ENCODE results near the gene RASGRF2. TPM values are rescaled to one million over a fixed set of nuclear protein-coding genes. Genes with fewer than 3 reads are reported as not detected.

RASGRF2 gene
- polyA plus RNA-seq, 1 donor from 2014 or later, result 0.42 TPM

GRCh38 chr5:80925931-80926330 lies 34.2 kb upstream of the RASGRF2 start:
- Histone ChIP-seq H3K4me2 (ENCODE audit: low read length) (no peak overlapping the region), H2AFZ (ENCODE audit: low read depth, low read length) (no peak overlapping the region), H3K4me3 (ENCODE audit: low read length) (no peak overlapping the region), H3K27me3 (ENCODE audit: insufficient read depth, low read depth, low read length) (no peaks in the 10 kb centered on the region), H3K79me2 (replicated peaks; ENCODE audit: insufficient read depth, low read length) (no peaks in the 10 kb centered on the region), H3K9me3 (ENCODE audit: low read length) (no peaks in the 10 kb centered on the region), H3K36me3 (ENCODE audit: insufficient read depth, low read length) (no peaks in the 10 kb centered on the region), H3K27ac (ENCODE audit: low read length) (no peak overlapping the region), H3F3A (ENCODE audit: insufficient read depth, low read length, poor library complexity, severe bottlenecking) (no peaks in the 10 kb centered on the region), H3K9ac (ENCODE audit: low read length) (no peak overlapping the region), H3K9me2 (ENCODE audit: insufficient read depth, low read length) (no peaks in the 10 kb centered on the region), H4K20me1 (ENCODE audit: insufficient read depth) (no peaks in the 10 kb centered on the region)
- TF ChIP-seq POLR2AphosphoS5 (IDR thresholded peaks at IDR 0.05) (no peak), EZH2 (IDR thresholded peaks at IDR 0.05; ENCODE audit: borderline replicate concordance, insufficient read depth, low read length, poor library complexity, severe bottlenecking) (no peak), EP300 (conservative IDR thresholded peaks at IDR 0.05; ENCODE audit: poor library complexity, severe bottlenecking) (no peak), TAF1 (IDR thresholded peaks at IDR 0.05; ENCODE audit: low read depth) (no peak), RAD21 (conservative IDR thresholded peaks at IDR 0.05) (no peak), CTCF (IDR thresholded peaks at IDR 0.05; ENCODE audit: poor library complexity, severe bottlenecking) (no peak), SMC3 (conservative IDR thresholded peaks at IDR 0.05; ENCODE audit: poor library complexity) (no peak), MXI1 (conservative IDR thresholded peaks at IDR 0.05; ENCODE audit: poor library complexity, severe bottlenecking) (no peak)
- TF ChIP-seq, protein P1, sequence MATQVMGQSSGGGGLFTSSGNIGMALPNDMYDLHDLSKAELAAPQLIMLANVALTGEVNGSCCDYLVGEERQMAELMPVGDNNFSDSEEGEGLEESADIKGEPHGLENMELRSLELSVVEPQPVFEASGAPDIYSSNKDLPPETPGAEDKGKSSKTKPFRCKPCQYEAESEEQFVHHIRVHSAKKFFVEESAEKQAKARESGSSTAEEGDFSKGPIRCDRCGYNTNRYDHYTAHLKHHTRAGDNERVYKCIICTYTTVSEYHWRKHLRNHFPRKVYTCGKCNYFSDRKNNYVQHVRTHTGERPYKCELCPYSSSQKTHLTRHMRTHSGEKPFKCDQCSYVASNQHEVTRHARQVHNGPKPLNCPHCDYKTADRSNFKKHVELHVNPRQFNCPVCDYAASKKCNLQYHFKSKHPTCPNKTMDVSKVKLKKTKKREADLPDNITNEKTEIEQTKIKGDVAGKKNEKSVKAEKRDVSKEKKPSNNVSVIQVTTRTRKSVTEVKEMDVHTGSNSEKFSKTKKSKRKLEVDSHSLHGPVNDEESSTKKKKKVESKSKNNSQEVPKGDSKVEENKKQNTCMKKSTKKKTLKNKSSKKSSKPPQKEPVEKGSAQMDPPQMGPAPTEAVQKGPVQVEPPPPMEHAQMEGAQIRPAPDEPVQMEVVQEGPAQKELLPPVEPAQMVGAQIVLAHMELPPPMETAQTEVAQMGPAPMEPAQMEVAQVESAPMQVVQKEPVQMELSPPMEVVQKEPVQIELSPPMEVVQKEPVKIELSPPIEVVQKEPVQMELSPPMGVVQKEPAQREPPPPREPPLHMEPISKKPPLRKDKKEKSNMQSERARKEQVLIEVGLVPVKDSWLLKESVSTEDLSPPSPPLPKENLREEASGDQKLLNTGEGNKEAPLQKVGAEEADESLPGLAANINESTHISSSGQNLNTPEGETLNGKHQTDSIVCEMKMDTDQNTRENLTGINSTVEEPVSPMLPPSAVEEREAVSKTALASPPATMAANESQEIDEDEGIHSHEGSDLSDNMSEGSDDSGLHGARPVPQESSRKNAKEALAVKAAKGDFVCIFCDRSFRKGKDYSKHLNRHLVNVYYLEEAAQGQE (IDR thresholded peaks at IDR 0.05; ENCODE audit: borderline replicate concordance), result no peak

DNA sequence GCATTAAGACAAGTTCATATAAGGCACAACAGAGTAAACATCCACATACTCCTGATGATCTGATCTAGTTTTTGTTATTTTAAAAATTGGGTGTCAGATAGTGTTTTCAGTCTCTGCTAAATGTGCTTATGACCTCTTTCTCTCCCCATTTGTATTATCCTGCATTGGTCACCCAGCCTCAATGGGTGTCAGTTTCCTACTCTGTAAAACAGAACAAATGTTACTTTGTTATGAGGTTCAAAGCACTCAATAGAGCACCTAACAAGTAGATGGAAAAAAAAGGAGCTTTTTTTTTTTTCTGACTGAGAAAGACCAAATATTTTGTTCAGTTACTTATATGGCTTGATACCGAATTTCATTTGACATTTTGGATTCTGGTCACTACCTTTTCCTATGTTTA lies 33.6 kb upstream of the RASGRF2 start:
- Histone ChIP-seq H3K4me3 (ENCODE audit: low read length) (no peak overlapping the region), H2AFZ (ENCODE audit: low read depth, low read length) (no peak overlapping the region), H3K79me2 (replicated peaks; ENCODE audit: insufficient read depth, low read length) (no peaks in the 10 kb centered on the region), H3K9me2 (ENCODE audit: insufficient read depth, low read length) (no peaks in the 10 kb centered on the region), H3K27ac (ENCODE audit: low read length) (no peak overlapping the region), H3F3A (ENCODE audit: insufficient read depth, low read length, poor library complexity, severe bottlenecking) (no peaks in the 10 kb centered on the region), H3K27me3 (ENCODE audit: insufficient read depth, low read depth, low read length) (no peaks in the 10 kb centered on the region), H3K9me3 (ENCODE audit: low read length) (no peaks in the 10 kb centered on the region), H4K20me1 (ENCODE audit: insufficient read depth) (no peaks in the 10 kb centered on the region), H3K9ac (ENCODE audit: low read length) (no peak overlapping the region), H3K36me3 (ENCODE audit: insufficient read depth, low read length) (no peaks in the 10 kb centered on the region), H3K4me2 (ENCODE audit: low read length) (no peak overlapping the region)
- no peak for TF ChIP-seq EP300 (conservative IDR thresholded peaks at IDR 0.05; ENCODE audit: poor library complexity, severe bottlenecking)
- TF ChIP-seq TAF1 (IDR thresholded peaks at IDR 0.05; ENCODE audit: low read depth), result no peak
- no peak for TF ChIP-seq RAD21 (conservative IDR thresholded peaks at IDR 0.05)
- TF ChIP-seq, protein P1 (IDR thresholded peaks at IDR 0.05; ENCODE audit: borderline replicate concordance), result no peak
- TF ChIP-seq MXI1 (conservative IDR thresholded peaks at IDR 0.05; ENCODE audit: poor library complexity, severe bottlenecking), result no peak
- TF ChIP-seq CTCF (IDR thresholded peaks at IDR 0.05; ENCODE audit: poor library complexity, severe bottlenecking), result no peak
- no peak for TF ChIP-seq POLR2AphosphoS5 (IDR thresholded peaks at IDR 0.05)
- TF ChIP-seq EZH2 (IDR thresholded peaks at IDR 0.05; ENCODE audit: borderline replicate concordance, insufficient read depth, low read length, poor library complexity, severe bottlenecking), result no peak
- no peak for TF ChIP-seq SMC3 (conservative IDR thresholded peaks at IDR 0.05; ENCODE audit: poor library complexity)
